GM18507 (cell line): ENCODE data around the gene TST.

Experiments
- DNase-seq: peaks from one replicate; pipeline ENCODE4 v3.0.0; 2011; ENCODE audit warnings: low read depth; ENCODE audit not compliant: insufficient read length; ENCODE audit errors: extremely low spot score
- FAIRE-seq: peaks from 2 replicates; lab custom pipeline; 2011; peaks lifted over from hg19 to GRCh38; lab: Jason Lieb, UNC

TST gene

DNA sequence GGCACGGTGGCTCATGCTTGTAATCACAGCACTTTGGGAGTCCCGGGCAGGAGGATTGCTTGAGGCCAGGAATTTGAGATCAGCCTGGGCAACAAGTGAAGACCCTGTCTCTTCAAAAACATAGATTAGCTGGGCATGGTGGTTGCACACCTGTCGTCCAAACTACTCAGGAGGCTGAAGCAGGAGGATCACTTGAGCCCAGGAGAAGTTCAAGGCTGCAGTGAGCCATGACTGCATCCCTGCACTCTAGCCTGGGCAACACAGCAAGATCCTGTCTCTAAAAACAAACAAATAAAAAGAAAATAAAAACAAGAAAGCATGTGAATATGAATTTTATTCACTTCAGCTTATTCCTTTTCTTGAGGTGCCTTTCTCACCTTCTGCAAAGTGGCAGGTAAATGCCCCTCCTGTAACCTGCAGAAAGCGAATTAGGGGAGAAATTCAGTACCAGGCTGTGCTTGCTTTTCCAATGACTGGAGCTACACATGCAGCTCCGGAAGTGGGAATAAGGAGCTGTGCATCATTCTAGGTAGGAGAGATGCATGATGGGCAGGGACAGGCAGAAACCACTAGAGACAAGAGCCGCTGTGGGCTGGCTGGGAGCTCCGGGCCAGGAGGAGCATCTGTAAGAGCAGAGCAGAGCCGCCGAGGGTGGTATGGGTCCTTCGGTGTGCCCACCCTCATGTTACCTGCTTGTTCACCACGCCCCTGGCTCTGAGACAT is 17.6 kb upstream of the TST start:
- no peak for FAIRE-seq
- no peak for DNase-seq

DNA sequence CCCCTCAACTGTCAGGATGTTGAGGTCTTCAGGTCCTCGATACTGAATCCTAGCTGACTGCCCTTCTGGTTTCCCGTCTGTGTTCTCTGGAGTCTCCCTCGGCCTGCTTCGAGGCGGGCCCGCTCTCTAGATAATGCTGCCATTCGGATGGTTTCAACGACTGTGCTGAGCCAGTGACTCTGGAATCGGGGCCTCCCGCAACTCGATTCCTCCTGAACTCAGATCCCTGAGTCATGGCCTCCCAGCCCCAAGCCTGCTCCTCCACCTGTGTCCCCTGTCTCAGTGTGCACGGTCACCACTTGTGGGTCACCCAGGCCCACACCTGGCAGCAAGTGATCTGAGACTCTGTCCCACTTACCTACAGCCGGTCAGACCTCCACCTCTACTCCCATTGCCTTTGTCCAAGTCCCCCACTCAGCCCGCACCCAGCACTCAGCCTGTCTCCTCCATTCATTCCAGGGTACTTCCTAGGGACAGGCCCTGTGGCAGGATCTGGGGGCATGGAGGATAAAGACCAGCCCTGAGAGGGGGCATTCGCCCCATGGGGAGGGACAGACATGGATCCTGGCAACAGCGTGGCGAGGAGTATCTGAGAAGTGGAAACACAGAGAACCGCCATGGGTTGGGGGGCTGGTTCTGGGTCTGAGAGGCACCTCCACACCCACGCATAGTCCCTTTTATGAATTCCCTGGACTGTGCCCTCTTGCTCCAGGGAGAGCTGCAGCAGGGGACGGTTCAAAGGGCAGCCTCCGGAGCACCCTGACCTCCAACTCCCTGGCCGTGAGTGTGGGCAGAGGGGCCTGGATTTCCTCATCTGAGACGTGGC is 14.6 kb upstream of the TST start:
- DNase-seq, result no peak
- FAIRE-seq, result no peak

DNA sequence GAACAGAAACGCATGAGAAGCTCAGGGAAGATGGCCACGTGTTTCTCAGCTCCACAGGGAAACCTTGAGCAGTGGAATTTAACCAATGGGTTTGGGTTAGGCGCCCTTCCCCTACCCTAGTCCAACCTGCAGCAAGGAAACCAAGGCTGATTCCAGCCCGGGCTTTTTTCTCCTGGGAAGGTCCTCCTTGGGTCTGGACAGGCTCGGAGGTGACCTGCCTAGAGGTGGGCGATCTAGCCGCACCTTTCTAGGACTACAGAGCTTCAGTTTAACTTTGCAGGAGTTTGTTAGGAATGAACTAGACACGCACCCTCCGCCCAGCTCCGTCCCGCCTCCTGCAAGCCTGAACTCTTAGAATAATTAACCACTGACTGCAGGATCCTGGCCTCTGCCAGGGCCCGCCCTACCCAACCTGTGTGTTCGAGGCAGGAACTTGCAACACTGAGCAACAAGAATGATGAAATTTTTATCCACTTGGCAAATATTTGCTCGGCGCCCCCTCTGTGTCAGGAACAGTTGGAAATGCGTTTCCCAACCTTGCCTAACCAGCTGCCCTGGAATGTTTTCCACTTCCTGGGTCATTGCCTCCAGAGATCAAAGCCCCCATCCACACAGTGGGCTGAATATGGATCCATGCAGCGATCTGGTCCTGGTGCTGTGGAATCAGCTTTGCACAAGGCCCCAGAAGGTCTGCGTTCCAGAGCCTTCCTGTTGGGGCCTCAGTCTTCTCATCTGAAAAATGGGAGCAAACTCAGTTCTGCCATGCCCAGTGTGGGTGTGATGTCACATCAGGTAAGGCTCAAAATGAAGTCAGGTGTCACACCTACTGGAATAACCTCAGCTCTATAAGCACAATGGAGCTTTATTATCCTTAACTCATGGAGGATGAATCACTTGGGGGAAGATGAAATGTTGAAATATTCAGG is 13.6 kb upstream of the TST start:
- FAIRE-seq, result no peak
- no peak for DNase-seq

DNA sequence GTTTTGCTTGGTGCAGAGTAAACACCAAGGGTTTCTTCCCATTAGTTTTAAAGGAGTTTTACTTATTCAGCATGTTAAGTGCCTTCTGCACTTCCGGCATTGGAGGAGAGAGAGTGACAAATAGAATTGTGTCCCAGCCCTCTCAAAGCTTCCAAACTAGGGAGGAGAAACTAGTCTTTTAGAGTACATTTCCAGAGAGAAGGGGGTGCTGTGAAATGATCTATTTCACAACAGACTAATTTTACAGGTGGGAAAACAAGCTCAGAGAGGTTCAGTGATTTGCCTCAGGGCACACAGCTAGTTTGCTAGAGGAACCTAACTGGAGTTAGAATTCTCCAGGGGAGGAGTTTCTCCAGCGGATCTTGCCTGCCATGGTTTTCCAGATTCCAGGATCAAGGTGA is 12.9 kb upstream of the TST start:
- no peak for DNase-seq
- FAIRE-seq, result no peak

DNA sequence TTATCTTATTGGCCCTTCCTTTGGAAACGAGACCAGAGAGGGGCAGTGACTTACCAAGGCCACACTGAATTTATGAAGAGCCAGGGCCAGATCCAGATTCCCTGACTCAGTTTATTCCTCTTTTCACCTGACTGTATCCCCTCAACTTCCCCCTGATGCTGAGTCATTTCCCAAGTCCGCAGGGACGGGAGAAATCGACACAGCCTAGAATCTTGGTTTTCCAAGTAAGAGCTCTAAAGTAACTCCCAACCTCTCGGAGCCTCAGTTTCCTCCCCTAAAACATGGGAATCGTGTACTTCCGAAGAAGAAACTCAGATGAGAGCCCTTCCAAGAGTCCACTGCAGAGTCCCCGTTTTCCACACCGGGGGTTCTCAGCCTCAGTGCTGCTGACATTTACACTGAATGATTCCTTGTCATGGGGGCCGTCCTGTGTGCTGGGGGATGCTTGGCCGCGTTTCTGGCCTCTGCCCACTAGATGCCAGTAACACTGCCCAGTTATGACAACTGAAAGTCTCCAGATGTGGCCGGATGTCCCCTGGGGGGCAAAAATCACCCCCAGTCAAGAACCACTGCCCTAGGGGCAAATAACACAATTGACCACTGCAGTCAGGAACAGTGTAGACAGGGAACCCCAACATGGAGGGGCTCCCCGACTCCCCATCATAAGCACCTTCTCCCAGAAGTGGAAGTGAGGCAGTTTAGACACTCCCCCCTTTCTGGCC is 11.5 kb upstream of the TST start:
- no peak for FAIRE-seq
- no peak for DNase-seq

DNA sequence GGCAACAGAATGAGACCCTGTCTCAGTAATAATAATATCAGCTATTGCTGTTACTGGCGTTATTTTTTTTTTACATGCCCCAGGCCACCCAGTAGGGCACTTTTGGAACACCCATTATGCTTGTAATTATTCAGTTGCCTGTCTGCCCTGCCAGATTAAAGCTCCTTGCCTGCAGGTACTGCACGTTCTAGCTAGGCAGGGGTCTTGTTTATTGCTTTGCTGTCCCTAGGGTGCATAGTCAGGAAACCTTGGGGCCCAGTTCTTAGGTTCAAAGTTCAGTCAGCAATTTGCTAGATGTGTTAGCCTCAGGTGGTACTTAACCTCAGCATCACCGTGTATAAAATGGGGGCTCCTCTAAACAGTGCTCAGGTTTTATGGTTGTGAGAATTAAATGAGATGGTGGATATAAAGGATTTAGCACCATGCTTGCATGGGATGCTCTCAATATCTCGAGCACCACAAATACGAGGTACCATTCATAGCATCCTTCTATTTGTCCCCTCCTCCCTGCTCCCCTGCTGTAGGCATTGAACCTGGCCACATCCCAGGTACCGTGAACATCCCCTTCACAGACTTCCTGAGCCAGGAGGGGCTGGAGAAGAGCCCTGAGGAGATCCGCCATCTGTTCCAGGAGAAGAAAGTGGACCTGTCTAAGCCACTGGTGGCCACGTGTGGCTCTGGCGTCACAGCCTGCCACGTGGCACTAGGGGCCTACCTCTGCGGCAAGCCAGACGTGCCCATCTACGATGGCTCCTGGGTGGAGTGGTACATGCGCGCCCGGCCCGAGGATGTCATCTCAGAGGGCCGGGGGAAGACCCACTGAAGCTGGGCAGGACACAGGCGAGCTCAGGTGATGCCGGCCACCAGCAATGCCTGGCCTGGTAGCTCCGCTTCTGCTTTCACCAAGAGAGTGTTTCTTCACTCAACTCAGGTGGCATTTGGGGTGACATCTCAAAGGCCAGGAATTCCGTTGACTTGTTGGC is 9.7 kb upstream of the TST start:
- no peak for DNase-seq
- no peak for FAIRE-seq

DNA sequence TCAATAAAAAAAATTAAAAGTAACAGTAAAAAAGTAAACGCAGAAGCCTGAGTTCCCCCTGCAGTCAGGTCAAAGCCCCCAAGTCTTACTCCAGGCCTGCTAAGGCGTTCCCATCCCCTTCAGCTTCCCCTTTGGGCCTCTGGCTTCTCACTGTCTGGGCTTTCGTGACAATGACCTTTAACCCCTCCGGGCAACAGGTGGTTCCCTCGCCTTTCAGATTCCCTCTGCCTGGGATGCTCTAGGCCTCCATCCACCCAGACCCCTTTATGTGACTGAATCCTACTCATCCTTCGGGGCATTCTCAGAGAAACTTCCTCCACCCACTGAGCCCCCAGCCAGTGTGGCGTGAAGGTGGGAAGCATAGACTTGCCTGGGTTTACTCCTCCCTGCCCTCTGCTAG is 8.3 kb upstream of the TST start:
- DNase-seq (no peak), FAIRE-seq (no peak)

DNA sequence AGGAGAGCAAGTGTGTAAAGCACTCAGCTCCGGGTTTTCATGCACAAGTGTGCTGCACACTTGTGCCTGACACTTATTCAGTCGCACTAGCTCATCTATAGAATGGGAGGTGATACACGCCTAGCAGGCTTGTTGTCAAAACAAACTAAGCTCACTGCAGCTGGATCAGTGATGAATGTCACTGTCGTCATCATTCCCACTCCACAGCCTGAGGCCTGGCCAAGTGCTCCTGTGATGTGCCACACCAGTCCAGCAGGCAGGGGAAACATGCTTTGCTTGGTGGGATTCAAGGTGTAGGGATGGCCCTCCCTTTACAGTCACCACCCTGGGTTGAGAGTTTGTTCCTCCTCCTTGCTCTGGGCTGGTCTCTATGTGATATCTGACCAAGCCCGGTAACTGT is 7.1 kb upstream of the TST start:
- DNase-seq (no peak), FAIRE-seq (no peak)

DNA sequence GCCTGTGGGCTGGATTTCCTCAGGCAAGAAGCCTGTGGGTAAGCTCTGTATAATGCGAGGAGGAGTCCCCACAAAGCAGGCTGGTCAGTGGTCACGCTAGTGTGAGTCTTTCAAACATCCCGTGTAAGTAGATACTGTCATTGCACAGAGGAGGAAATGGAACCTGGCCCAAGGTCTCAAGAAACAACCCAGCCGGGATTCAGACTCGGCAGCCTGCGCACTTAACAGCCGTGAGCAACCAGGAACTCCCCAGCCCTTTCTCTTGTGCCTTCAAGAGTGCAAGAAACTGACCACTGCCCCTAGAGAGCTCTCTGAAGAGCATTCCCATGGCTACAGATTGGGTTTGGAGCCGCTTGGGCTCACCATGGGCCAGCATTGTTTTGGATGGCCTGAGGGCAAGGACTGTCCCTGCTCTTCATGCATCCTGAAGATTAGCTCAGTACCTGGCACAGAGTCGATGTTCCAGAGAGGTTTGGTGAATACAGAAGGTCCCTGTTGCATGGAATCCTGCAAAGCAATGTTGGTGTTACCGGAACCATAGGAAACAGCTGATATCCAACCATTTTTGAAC is 6.3 kb upstream of the TST start:
- DNase-seq (no peak), FAIRE-seq (no peak)

DNA sequence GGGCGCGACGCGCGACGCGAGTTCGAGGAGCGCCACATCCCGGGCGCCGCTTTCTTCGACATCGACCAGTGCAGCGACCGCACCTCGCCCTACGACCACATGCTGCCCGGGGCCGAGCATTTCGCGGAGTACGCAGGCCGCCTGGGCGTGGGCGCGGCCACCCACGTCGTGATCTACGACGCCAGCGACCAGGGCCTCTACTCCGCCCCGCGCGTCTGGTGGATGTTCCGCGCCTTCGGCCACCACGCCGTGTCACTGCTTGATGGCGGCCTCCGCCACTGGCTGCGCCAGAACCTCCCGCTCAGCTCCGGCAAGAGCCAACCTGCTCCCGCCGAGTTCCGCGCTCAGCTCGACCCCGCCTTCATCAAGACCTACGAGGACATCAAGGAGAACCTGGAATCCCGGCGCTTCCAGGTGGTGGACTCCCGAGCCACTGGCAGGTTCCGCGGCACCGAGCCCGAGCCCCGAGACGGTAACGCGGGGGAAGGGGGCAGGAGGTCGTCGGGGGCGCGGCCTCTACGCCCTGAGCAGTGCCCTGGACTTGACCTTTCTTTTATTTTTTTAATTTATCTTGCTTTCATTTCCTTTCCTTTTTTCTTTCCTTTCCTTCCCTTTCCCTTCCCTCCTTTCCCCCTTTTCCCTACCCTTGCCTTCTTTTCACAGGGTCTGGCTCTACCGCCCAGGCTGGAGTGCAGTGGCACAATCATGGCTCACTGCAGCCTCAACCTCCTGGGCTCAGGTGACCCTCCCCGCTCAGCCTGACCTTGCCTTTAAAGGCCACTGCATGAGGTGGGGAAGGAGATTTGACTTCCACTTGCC is 5.3 kb upstream of the TST start:
- no peak for FAIRE-seq
- DNase-seq, result no peak

DNA sequence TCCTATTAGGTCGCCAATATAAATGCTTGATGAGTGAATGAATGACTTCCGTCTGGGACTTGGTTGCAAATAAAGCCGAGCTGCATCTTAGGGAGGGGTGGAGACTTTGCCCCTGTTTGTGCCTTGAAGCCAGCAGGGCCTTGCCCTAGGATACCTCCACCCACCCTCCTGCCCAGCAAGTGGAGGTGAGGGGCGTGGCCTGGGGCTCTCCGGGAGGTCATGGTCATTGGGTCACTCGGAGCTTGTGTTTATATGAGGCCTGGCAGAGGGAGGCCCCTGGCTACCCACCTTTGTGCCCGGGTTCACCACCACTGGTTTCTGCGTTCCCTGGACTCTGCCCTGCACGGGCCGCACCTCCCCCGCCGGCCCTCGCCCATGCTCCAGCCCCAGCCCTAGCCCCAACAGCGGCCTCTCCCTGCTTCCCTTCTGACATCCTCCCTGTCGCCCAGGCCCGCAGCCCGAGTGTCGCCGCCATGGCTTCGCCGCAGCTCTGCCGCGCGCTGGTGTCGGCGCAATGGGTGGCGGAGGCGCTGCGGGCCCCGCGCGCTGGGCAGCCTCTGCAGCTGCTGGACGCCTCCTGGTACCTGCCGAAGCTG is 4.6 kb upstream of the TST start:
- FAIRE-seq (no peak), DNase-seq (no peak)

DNA sequence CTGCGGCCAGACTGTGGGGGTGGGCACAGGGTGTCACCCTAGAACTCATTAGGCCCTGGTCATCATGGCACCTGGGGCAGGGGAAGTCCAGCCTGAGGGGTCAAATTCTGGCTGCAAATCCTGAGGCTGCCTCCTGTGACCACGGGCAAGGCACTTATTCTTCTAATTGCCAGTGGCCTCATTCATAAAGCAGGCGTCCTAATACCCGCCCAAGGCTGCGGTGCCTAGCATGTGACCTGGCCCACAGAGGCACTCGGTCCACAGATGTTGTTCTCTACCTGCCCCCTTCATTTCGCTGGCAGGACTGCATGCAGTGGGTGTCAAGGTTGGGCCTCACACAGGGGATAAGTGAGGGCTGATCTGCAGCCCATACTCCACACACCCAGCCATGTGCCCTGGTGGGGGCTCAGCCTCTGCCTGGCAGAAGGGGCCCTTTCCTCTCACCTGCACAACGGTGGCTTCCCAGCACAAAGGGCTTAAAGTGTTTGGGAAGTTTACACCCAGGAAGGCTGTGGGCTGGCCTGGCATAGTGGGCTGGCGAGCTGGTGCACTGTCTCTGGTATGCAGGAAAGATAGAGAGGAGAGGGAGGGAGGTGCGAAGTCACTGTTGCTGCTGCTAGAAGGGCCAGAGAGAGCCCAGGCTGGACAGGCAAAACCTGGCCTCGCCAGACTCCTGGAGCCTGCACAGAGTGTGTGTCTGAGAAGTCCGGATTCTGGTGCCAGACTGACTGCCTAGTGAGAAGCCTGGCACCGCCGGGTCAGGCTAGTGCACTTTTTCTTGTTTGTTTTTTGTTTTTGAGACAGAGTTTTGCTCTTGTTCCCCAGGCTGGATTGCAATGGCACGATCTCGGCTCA is 3.5 kb upstream of the TST start:
- DNase-seq (no peak), FAIRE-seq (no peak)

DNA sequence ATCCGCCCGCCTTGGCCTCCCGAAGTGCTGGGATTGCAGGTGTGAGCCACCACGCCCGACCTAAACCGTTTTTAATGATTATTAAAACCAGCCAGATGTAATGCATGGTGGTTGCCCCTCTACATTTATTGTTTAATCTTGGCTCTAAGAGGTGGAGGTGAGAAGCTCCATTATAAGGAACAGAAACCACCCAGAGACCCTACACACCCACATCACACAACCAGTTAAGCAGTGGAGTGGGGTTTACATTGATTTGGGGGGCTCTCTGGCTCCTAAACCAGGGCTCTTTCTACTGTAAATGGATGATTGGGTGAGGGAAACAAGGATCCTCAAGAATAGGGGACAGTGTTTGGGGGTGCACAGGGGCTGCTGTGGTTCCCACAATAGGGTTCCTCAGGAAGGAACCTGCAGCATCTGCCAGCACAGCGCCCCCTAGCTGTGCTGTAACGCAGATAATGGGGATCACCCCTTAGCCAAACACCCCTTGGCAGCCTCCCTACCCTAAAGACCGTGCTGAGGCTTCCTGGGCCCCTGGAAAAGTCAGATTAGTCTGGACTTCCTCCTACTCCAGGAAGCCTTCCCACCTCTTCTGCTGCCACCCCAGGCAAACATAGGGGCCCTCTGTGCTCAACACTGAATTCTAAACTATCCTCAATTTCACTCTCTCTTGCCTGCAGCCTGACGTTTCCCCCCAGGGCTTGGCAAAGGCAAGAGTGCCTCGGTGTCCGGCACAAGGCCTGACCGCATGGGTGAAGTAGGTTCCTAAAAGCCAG is 2.6 kb upstream of the TST start:
- DNase-seq (peak; percentile 46), FAIRE-seq (peak; percentile 48)

DNA sequence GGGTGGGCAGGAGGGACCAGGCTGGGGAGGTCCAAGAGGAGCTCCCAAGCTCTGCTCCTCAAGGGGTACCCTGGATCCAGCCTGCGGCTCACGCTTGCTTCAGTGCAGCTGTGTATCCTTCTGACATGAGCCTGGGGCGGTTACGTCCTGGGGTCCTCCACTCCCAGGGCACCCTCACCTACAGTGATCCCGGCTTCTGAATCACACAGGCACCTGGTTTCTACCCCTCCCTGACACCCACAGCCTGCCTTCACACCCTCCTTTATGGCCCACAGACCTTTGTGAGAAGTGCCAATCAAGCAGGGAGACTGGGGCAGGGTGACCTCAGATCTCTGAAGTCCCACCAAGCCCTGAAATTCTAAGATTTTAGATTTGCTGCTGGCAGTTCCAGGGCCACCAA is 1.8 kb upstream of the TST start:
- DNase-seq (no peak), FAIRE-seq (no peak)

DNA sequence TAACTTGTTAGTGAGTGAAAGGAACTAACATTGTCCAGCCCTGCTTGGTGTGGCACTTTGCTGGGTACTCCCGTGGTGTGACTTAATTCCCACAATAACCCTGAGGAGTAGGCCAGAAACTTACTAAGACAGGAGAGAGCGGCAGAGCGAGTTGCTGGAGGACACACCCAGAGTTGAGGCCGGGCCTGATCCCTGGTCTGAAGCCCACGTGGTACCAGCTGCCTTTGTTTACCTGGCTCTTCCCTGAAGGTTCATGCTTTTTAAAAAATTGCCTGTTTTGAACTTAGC is 889 bp upstream of the TST start:
- DNase-seq (no peak), FAIRE-seq (peak; percentile 36)
